Urinary bladder (tissue), 4 donors: ENCODE data around the gene ZNF358. TPM values are rescaled to one million over a fixed set of nuclear protein-coding genes. Genes with fewer than 3 reads are reported as not detected.

Experiments
- DNase-seq: peaks from one replicate; pipeline ENCODE4 v3.0.0-alpha.2; 2015; ENCODE audit errors: extremely low spot score
- H3K27ac ChIP-seq: one replicate; pipeline ENCODE4 v1.5.1; 2013; ENCODE audit warnings: low read depth, mild to moderate bottlenecking, moderate library complexity
- H3K36me3 ChIP-seq: one replicate; pipeline ENCODE4 v1.6.1; 2013; ENCODE audit warnings: mild to moderate bottlenecking, moderate library complexity; ENCODE audit not compliant: insufficient read depth
- H3K4me1 ChIP-seq: one replicate; pipeline ENCODE4 v1.6.1; 2013; ENCODE audit warnings: mild to moderate bottlenecking, moderate library complexity; ENCODE audit not compliant: insufficient read depth
- H3K4me3 ChIP-seq: one replicate; pipeline ENCODE4 v1.5.1; 2013; ENCODE audit warnings: low read depth, low read length
- WGBS: extraction: QIAGEN DNeasy Blood & Tissue Kit; methylation state at CpG from one replicate; pipeline ENCODE4 v1.1.7; 2013; 5-methylcytosine and 5-hydroxymethylcytosine counted together
- polyA plus RNA-seq: library from polyadenylated mRNA; stranded (reverse); fragments of 200-250 nt; gene quantifications from one replicate; pipeline ENCODE4 v1.2.3, GENCODE V29; 2013
- small RNA-seq: library from RNA; depleted of rRNA; stranded (forward); fragments of <200 nt; gene quantifications from one replicate; pipeline ENCODE3, GENCODE V24; 2014
- total RNA-seq: library from RNA; depleted of rRNA; stranded (reverse); fragments of >200 nt; gene quantifications from one replicate; pipeline ENCODE4 v1.2.3, GENCODE V29; 2014
- donor health status: healthy with polysubstance abuse.
- donor health status: healthy.

Gene ZNF358
- total and polyA plus RNA-seq, 2 donors: 19.0 to 115 TPM

DNA sequence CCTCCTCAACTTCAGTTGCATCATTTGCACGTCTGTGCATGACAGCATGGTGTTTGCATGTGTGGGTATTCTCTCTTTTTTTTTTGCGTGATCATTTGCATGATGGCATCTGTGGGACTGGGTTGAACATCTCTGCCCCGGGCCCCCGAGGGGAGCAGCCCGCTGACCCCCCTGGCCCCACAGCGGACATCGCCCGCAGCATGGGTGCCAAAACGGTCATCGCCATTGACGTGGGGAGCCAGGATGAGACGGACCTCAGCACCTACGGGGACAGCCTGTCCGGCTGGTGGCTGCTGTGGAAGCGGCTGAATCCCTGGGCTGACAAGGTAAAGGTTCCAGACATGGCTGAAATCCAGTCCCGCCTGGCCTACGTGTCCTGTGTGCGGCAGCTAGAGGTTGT lies 42.8 kb downstream of the ZNF358 start:
- H3K36me3 ChIP-seq: peaks cover 17% of the 10 kb centered on the region
- no peak overlapping the region for H3K27ac ChIP-seq
- no peak overlapping the region for H3K4me3 ChIP-seq
- DNase-seq: no peak
- no peaks in the 10 kb centered on the region for H3K4me1 ChIP-seq
- WGBS: 93% methylated on average over 18 of the region's 18 CpGs

- Histone ChIP-seq H3K27ac (no peak overlapping the region), H3K36me3 (peaks cover 17% of the 10 kb centered on the region), H3K4me3 (no peak overlapping the region), H3K4me1 (no peaks in the 10 kb centered on the region)
- 61% methylated on average over 4 of the region's 4 CpGs for WGBS
- DNase-seq: no peak
Observed at GRCh38 chr19:7559102-7559501, 43.2 kb downstream of the ZNF358 start.

DNA sequence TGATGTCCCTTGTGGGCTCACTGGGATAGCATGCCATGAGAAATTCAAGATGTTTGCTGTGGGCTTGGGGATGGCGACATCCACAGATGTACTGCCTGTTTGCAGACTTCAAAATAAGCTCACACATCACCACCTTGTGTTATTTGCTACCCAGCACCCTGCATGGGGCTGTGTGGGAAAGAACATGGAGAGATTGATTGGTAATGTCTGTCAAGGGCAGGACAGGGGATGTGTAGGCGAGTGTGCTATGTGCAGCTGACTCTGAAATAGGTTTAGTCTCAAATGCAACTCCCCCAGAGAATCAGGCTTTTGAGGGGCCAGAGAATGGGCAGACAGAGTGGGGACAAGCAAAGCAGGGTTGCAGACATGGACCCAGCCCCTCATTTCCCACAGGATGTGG lies 44.4 kb downstream of the ZNF358 start:
- H3K4me1 ChIP-seq: no peaks in the 10 kb centered on the region
- H3K36me3 ChIP-seq: peaks cover 12% of the 10 kb centered on the region
- no peak for DNase-seq
- H3K4me3 ChIP-seq: no peak overlapping the region
- no peak overlapping the region for H3K27ac ChIP-seq
- WGBS: 94% methylated on average over 2 of the region's 2 CpGs

- H3K4me3 ChIP-seq: no peak overlapping the region
- no peak for DNase-seq
- peaks cover 12% of the 10 kb centered on the region for H3K36me3 ChIP-seq
- no peak overlapping the region for H3K27ac ChIP-seq
- WGBS: 86% methylated on average over 17 of the region's 17 CpGs
- H3K4me1 ChIP-seq: no peaks in the 10 kb centered on the region
Observed at GRCh38 chr19:7561325-7561724, 45.4 kb downstream of the ZNF358 start.

- H3K27ac ChIP-seq: no peak overlapping the region
- no peak for DNase-seq
- H3K4me3 ChIP-seq: no peak overlapping the region
- H3K4me1 ChIP-seq: no peaks in the 10 kb centered on the region
- H3K36me3 ChIP-seq: peaks cover 7% of the 10 kb centered on the region
- WGBS: 51% methylated on average over 16 of the region's 16 CpGs
Observed at GRCh38 chr19:7562646-7563393, 46.9 kb downstream of the ZNF358 start.

GRCh38 chr19:7564866-7565265 lies 49.0 kb downstream of the ZNF358 start:
- Histone ChIP-seq H3K4me1 (no peaks in the 10 kb centered on the region), H3K36me3 (peaks cover 3% of the 10 kb centered on the region), H3K4me3 (no peak overlapping the region), H3K27ac (no peak overlapping the region)
- 92% methylated on average over 4 of the region's 4 CpGs for WGBS
- no peak for DNase-seq

- Histone ChIP-seq H3K4me3 (no peak overlapping the region), H3K27ac (no peak overlapping the region), H3K4me1 (no peaks in the 10 kb centered on the region)
Observed at GRCh38 chr19:7565332-7565731, 49.4 kb downstream of the ZNF358 start.

More at GRCh38 chr19:7565332-7565731, 49.4 kb downstream of the ZNF358 start:
- no peak for DNase-seq
- peaks cover 3% of the 10 kb centered on the region for H3K36me3 ChIP-seq
- WGBS: 90% methylated on average over 5 of the region's 5 CpGs

Small RNAs within 50 kb of the gene (small RNA-seq; reads per million reads assigned to genes)
- gene AC008878.2: not detected

Other genes with a start within 250 kb of the ZNF358 start
- 38.6 TPM for gene INSR, start 221.7 kb upstream of the ZNF358 start, total RNA-seq
- 15.3 TPM for gene INSR, start 221.7 kb upstream of the ZNF358 start, polyA plus RNA-seq
- gene ARHGEF18, start 167.2 kb upstream of the ZNF358 start, total RNA-seq: 20.7 TPM
- 24.2 TPM for gene ARHGEF18, start 167.2 kb upstream of the ZNF358 start, polyA plus RNA-seq
- gene PEX11G, start 27.1 kb upstream of the ZNF358 start, total RNA-seq: 1.6 TPM
- gene PEX11G, start 27.1 kb upstream of the ZNF358 start, polyA plus RNA-seq: 5.2 TPM
- gene MCOLN1, start 6.5 kb downstream of the ZNF358 start, total RNA-seq: 6.9 TPM
- gene MCOLN1, start 6.5 kb downstream of the ZNF358 start, polyA plus RNA-seq: 35.5 TPM
- 25.2 TPM for gene PNPLA6, start 19.6 kb downstream of the ZNF358 start, total RNA-seq
- 54.1 TPM for gene PNPLA6, start 19.6 kb downstream of the ZNF358 start, polyA plus RNA-seq
- 0.90 TPM for gene CAMSAP3, start 79.8 kb downstream of the ZNF358 start, total RNA-seq
- 2.0 TPM for gene CAMSAP3, start 79.8 kb downstream of the ZNF358 start, polyA plus RNA-seq
- 18.1 TPM for gene XAB2, start 113.4 kb downstream of the ZNF358 start, total RNA-seq
- 47.7 TPM for gene XAB2, start 113.4 kb downstream of the ZNF358 start, polyA plus RNA-seq
- gene PET100, start 113.7 kb downstream of the ZNF358 start, total RNA-seq: 17.5 TPM
- 61.8 TPM for gene PET100, start 113.7 kb downstream of the ZNF358 start, polyA plus RNA-seq
- gene PCP2, start 117.6 kb downstream of the ZNF358 start, total RNA-seq: not detected
- gene PCP2, start 117.6 kb downstream of the ZNF358 start, polyA plus RNA-seq: 0.19 TPM
- gene STXBP2, start 121.0 kb downstream of the ZNF358 start, total RNA-seq: 9.9 TPM
- gene STXBP2, start 121.0 kb downstream of the ZNF358 start, polyA plus RNA-seq: 25.3 TPM
- 2.3 TPM for gene RETN, start 152.9 kb downstream of the ZNF358 start, total RNA-seq
- gene RETN, start 152.9 kb downstream of the ZNF358 start, polyA plus RNA-seq: 17.8 TPM
- 0.26 TPM for gene MCEMP1, start 161.0 kb downstream of the ZNF358 start, total RNA-seq
- 1.1 TPM for gene MCEMP1, start 161.0 kb downstream of the ZNF358 start, polyA plus RNA-seq
- 21.6 TPM for gene TRAPPC5, start 164.7 kb downstream of the ZNF358 start, total RNA-seq
- gene TRAPPC5, start 164.7 kb downstream of the ZNF358 start, polyA plus RNA-seq: 112 TPM
- gene FCER2, start 186.0 kb downstream of the ZNF358 start, total RNA-seq: 0.21 TPM
- gene FCER2, start 186.0 kb downstream of the ZNF358 start, polyA plus RNA-seq: 0.90 TPM
- 0.48 TPM for gene CLEC4G, start 216.0 kb downstream of the ZNF358 start, total RNA-seq
- 1.1 TPM for gene CLEC4G, start 216.0 kb downstream of the ZNF358 start, polyA plus RNA-seq
- 6.2 TPM for gene CD209, start 231.4 kb downstream of the ZNF358 start, total RNA-seq
- gene CD209, start 231.4 kb downstream of the ZNF358 start, polyA plus RNA-seq: 5.3 TPM
- gene CLEC4M, start 247.1 kb downstream of the ZNF358 start, total RNA-seq: not detected
- gene CLEC4M, start 247.1 kb downstream of the ZNF358 start, polyA plus RNA-seq: not detected